HL-60 (cell line): ENCODE data around the gene CEP72.
A peak's percentile ranks its signal among the peaks of the same experiment; 100 is the strongest.

Experiments used
- DNase-seq, 2 experiments: peaks; one replicate each; pipeline ENCODE4 v3.0.0-alpha.2; 2010 to 2020; ENCODE audit warnings: low read depth in 1 of 2, low spot score in 1 of 2
- H3K27ac ChIP-seq: fragments of 250-450 bp; sonication (Bioruptor Pico); replicated peaks from 2 replicates; pipeline ENCODE4 v1.5.1; 2020; ENCODE audit warnings: mild to moderate bottlenecking, moderate library complexity
- H3K27me3 ChIP-seq: fragments of 250-450 bp; sonication (Bioruptor Pico); 2 replicates; pipeline ENCODE4 v1.5.1; 2021; ENCODE audit warnings: mild to moderate bottlenecking, moderate library complexity; ENCODE audit not compliant: insufficient read depth, poor library complexity, severe bottlenecking
- H3K4me3 ChIP-seq: replicated peaks from 2 replicates; pipeline ENCODE4 v1.5.1; 2011; ENCODE audit warnings: mild to moderate bottlenecking, control low read depth, low read length; ENCODE audit not compliant: insufficient read depth
- GABPA ChIP-seq: IDR thresholded peaks from 2 replicates; pipeline ENCODE4 v1.6.1; 2012; ENCODE audit warnings: low read depth
- POLR2AphosphoS5 ChIP-seq: IDR thresholded peaks from 2 replicates; pipeline ENCODE4 v1.6.1; 2012; ENCODE audit warnings: low read depth
- SPI1 ChIP-seq: IDR thresholded peaks from 2 replicates; pipeline ENCODE4 v1.6.1; 2012; ENCODE audit warnings: low read depth, mild to moderate bottlenecking, borderline replicate concordance
- TF ChIP-seq, protein P1 (sequence below): IDR thresholded peaks from one replicate; pipeline ENCODE4 v1.5.1; 2011; ENCODE audit warnings: low read length, control low read depth, inconsistent platforms; ENCODE audit not compliant: insufficient read depth
- TF ChIP-seq, protein P2 (sequence below): IDR thresholded peaks from 2 replicates; pipeline ENCODE4 v1.6.1; 2012; ENCODE audit warnings: low read depth; ENCODE audit not compliant: insufficient replicate concordance

CEP72 gene

DNA sequence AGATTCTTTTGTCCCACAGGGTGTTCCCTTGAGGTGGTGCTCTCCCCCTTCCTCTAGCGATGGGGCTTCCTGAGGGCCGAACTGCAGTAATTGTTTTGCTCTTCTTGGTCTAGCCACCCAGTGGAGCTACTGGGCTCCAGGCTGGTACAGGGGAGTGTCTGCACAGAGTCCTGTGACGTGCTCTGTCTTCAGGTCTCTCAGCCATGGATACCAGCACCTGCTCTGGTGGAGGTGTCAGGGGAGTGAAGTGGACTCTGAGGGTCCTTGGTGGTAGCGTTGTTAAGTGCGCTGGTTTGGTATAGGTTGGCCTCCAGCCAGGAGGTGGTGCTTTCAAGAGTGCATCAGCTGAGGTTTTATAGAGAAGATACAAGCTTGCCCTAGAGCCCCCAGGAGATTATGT lies 20.4 kb upstream of the CEP72 start:
- no peak for DNase-seq
- H3K4me3 ChIP-seq: no peak overlapping the region
- TF ChIP-seq GABPA (no peak), SPI1 (no peak), POLR2AphosphoS5 (no peak)
- TF ChIP-seq, protein P1, sequence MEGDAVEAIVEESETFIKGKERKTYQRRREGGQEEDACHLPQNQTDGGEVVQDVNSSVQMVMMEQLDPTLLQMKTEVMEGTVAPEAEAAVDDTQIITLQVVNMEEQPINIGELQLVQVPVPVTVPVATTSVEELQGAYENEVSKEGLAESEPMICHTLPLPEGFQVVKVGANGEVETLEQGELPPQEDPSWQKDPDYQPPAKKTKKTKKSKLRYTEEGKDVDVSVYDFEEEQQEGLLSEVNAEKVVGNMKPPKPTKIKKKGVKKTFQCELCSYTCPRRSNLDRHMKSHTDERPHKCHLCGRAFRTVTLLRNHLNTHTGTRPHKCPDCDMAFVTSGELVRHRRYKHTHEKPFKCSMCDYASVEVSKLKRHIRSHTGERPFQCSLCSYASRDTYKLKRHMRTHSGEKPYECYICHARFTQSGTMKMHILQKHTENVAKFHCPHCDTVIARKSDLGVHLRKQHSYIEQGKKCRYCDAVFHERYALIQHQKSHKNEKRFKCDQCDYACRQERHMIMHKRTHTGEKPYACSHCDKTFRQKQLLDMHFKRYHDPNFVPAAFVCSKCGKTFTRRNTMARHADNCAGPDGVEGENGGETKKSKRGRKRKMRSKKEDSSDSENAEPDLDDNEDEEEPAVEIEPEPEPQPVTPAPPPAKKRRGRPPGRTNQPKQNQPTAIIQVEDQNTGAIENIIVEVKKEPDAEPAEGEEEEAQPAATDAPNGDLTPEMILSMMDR: no peak
- TF ChIP-seq, protein P2, sequence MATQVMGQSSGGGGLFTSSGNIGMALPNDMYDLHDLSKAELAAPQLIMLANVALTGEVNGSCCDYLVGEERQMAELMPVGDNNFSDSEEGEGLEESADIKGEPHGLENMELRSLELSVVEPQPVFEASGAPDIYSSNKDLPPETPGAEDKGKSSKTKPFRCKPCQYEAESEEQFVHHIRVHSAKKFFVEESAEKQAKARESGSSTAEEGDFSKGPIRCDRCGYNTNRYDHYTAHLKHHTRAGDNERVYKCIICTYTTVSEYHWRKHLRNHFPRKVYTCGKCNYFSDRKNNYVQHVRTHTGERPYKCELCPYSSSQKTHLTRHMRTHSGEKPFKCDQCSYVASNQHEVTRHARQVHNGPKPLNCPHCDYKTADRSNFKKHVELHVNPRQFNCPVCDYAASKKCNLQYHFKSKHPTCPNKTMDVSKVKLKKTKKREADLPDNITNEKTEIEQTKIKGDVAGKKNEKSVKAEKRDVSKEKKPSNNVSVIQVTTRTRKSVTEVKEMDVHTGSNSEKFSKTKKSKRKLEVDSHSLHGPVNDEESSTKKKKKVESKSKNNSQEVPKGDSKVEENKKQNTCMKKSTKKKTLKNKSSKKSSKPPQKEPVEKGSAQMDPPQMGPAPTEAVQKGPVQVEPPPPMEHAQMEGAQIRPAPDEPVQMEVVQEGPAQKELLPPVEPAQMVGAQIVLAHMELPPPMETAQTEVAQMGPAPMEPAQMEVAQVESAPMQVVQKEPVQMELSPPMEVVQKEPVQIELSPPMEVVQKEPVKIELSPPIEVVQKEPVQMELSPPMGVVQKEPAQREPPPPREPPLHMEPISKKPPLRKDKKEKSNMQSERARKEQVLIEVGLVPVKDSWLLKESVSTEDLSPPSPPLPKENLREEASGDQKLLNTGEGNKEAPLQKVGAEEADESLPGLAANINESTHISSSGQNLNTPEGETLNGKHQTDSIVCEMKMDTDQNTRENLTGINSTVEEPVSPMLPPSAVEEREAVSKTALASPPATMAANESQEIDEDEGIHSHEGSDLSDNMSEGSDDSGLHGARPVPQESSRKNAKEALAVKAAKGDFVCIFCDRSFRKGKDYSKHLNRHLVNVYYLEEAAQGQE: no peak
- no peaks in the 10 kb centered on the region for H3K27me3 ChIP-seq
- H3K27ac ChIP-seq: no peak overlapping the region

DNA sequence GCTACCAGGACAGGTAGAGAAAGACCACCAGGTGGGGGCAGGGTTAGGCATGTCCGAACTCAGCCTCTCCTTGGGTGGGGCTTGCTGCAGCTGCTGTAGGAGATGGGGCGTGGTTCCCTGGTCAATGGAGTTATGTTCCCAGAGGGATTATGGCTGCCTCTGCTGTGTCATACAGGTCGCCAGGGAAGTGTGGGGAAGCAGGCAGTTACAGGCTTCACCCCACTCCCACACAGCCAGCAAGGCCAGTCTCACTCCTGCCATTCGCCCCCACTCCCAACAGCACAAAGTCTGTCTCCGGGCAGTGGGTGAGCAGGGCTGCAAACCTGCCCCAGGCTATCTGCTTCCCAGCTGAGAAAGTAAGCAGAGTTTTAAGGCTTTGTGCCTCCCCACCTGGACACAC lies 20.0 kb upstream of the CEP72 start:
- TF ChIP-seq POLR2AphosphoS5: no peak
- TF ChIP-seq, protein P1: no peak
- Histone ChIP-seq H3K4me3 (no peak overlapping the region), H3K27ac (no peak overlapping the region), H3K27me3 (peaks cover 3% of the 10 kb centered on the region)
- DNase-seq: no peak

DNA sequence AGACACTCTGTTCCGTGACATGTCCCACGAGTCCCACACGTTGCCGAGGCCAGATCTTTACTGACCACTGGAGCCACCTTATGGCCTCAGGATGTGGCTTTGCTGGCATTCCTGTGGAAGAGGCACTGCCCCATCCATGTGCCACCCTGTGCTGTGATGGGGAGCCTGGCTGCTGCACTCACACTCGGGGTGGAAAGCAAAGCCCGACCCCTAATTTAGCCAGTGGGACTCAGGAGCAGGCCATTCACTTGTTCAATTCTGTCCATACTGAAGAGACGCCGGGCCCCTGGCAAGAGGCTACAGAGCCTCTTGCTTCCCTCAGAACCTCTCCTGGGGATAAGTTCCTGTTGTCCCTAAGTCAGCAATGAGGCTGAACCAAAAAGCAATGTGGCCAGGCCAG lies 18.6 kb upstream of the CEP72 start:
- Histone ChIP-seq H3K27me3 (peaks cover 12% of the 10 kb centered on the region), H3K27ac (no peak overlapping the region), H3K4me3 (no peak overlapping the region)
- no peak for DNase-seq
- TF ChIP-seq SPI1 (no peak), POLR2AphosphoS5 (no peak)
- TF ChIP-seq, protein P1: no peak

- no peak overlapping the region for H3K4me3 ChIP-seq
- H3K27me3 ChIP-seq: peaks cover 14% of the 10 kb centered on the region
- H3K27ac ChIP-seq: no peak overlapping the region
- TF ChIP-seq, protein P1: no peak
- TF ChIP-seq POLR2AphosphoS5 (no peak), SPI1 (peak; percentile 78; the same call in 1 of the 2 replicates), GABPA (no peak)
- TF ChIP-seq, protein P2: no peak
- DNase-seq: peak; percentile 45 to 77
Measured at GRCh38 chr5:594226-594860, 17.8 kb upstream of the CEP72 start.
